Stimulated activated CD8-positive, alpha-beta memory T cell treated with anti-CD3 and anti-CD28 coated beads, Interleukin-7, amount 100 ng/mL, for 24 hours (primary cell): ENCODE data around the gene OR2AJ1.
A peak's percentile ranks its signal among the peaks of the same experiment; 100 is the strongest.

Experiments used
- DNase-seq: peaks from one replicate; pipeline ENCODE4 v3.0.0-alpha.2; 2020; ENCODE audit warnings: low read depth

The OR2AJ1 gene, protein sequence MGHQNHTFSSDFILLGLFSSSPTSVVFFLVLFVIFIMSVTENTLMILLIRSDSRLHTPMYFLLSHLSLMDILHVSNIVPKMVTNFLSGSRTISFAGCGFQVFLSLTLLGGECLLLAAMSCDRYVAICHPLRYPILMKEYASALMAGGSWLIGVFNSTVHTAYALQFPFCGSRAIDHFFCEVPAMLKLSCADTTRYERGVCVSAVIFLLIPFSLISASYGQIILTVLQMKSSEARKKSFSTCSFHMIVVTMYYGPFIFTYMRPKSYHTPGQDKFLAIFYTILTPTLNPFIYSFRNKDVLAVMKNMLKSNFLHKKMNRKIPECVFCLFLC

DNA sequence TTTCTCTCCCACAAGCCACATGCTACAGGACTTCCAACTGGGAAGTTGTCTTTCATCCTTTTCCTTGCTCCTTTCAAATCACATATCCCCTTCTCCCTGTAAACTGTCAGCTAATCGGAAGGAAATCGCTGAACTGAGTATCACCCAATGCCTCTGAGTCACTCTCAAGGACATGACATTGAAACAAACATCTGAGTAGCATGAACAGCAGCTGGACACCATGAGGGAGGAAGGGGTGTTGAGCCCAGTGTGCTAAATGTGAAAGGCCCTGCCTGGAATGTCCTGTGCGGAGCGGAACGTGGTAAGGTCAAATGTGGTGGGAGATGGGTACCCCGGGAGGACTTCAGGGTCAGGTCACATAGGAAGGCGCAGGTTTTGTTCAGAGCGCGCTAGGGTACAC is at the start of gene OR2AJ1:
Gene OR2AJ1 (plus strand): TSS at position 22 of the 400 bp plus-strand sequence. CDS start 8,880 bp downstream, outside the sequence.
- no peak for DNase-seq

DNA sequence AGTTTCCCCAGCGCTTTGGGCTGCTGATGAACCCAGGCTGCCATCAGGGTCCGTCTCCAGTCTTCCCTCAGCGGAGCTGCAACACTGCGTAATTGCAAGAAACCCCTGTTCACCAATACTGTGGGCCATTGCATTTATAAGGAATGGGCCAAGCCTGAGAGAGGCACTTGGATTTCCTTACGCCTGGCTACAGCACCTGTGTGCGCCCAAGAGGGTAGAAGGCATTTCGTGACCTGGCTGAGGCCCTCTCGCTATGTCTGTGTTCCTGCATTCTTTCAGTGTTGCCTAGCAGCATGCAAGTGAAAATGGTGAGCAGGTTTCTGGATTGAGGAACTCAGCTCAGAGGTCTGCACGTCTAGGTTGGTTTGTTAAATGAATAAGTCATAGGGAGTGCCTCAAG is 41.3 kb upstream of the OR2AJ1 start:
- DNase-seq, result no peak

DNA sequence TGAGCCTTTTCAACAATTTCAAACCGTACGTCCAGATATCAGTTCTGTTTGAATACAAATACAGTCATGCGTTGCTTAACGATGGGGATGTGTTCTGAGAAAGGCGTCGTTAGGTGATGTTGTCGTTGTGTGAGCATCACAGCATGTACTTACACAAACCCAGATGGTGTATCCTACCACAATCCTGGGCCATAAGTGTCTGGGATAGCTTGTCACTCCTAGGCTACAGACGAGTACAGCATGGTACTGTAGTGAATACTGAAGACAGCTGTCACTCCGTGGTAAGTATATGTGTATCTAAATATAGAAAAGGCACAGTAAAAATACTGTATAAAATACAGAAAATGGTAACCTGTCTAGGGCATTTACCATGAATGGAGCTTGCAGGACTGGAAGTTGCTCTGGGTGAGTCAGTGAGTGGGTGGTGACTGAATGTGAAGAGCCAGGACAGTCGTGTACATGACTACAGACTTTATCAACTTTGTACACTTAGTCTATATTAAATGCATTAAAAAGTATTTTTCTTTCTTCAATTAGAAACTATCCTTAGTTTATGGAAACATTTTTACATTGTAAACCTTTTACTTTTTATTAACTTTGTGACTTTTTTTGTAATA is 39.8 kb upstream of the OR2AJ1 start:
- DNase-seq, result no peak

DNA sequence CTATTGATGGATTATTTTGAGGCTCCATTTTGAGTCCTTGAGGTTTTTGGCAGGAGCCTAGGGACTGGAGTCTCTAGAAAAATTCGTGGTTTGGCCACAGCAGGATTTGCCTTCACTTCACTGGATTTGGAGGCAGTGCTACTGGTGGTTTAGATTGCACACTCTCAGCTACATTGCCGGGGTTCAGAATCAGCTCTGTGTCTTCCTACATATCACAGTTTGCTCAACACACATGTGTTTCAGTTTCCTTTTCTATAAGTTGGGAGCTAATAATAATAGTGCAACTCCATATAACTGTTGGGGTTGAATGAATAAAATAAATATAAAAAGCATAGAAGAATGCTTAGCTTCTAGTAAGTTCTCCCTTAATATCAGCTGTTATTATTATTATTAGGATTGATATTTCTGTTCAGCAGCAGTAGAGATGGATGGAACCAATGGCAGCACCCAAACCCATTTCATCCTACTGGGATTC is 29.5 kb upstream of the OR2AJ1 start, which contains the start of gene OR2W3:
Gene OR2W3 (plus strand): TSS at position 425 of the 475 bp plus-strand sequence. CDS start 0 bp downstream, at position 425.
- no peak for DNase-seq

DNA sequence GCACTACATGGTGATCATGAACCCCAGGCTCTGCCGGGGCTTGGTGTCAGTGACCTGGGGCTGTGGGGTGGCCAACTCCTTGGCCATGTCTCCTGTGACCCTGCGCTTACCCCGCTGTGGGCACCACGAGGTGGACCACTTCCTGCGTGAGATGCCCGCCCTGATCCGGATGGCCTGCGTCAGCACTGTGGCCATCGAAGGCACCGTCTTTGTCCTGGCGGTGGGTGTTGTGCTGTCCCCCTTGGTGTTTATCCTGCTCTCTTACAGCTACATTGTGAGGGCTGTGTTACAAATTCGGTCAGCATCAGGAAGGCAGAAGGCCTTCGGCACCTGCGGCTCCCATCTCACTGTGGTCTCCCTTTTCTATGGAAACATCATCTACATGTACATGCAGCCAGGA is 28.7 kb upstream of the OR2AJ1 start:
- DNase-seq, result no peak

DNA sequence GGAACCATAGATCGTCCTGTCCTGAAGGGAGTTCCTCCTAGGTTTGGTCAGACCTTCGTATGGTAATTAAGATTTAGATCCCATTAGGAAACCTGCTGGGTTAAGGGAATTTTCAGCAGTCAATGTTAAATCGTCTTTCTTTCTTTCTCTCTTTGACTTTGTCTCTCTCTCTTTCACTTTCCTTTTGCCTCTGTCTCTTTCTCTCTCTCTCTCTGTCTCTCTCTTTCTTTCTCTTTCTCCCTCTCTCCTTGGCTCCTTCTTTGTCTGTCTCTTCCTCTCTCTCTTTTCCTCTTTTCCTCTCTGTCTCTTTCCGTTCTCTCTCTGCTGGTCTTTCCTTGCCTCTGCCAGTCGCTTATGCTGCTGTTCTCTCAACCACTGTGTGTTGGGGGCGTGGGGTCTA is 20.6 kb upstream of the OR2AJ1 start:
- no peak for DNase-seq

DNA sequence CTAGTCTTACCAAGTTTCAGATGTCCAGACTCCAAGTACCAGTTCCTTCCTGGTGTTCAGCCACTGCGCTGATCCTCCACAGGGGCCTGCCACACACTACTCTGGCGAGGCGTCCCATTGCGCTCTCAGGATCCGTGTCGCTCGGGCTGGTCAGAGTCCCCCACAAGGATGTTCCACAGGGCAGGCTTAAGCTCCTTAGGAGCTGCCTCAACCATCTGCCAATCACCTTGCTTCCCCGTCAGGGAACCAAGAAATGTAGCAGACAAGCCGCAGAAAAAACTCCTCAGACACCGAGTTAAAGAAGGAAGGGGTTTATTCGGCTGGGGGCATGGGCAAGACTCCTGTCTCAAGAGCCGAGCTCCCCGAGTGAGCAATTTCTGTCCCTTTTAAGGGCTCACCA is 19.5 kb upstream of the OR2AJ1 start:
- DNase-seq, result no peak

DNA sequence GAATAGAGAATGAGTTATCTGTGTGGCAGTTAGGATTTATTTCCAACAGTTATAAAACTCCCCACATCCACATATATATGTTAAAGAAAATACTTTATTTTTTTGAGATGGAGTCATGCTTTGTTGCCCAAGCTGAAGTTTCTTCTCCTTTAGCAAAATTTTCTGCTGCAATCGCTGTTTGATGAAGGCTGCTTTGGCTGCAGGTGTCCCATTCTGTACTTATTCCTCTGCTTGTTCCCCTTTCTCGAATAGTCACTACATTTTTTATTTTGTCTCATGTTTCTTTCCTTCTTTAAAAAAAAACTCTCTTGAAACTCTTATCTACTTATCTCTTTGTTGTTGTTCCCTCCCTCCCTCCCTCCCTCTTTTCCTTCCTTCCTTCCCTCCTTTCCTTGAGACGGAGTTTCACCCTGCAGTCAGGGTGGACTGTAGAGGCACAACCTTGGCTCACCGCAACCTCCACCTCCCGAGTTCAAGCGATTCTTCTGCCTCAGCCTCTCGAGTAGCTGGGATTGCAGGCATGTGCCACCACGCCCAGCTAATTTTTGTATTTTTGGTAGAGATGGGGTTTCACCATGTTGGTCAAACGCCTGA is 18.7 kb upstream of the OR2AJ1 start:
- DNase-seq, result no peak

DNA sequence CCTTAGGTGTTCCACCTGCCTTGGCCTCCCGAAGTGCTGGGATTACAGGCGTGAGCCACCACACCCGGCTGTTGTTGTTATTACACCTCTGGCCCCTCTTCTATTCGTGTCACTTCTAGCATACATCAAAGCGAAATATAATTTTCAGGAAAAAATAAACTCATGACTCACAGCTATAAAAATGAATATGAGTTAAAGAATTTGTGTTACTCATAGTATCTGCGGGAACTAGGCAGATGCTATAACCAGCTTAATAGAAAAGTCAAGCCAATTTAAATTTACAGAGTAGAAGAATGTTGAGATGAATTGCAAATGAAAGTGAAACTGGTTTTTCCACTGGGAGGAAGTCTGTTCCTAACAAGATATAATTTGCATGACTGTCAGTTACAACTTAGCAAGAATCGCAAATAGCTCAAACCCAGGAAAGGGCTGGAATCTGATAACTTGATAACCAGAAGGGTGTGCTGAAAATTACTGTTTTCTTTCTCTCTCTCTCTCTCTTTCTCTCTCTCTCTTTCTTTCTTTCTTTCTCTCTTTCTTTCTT is 18.1 kb upstream of the OR2AJ1 start:
- no peak for DNase-seq

DNA sequence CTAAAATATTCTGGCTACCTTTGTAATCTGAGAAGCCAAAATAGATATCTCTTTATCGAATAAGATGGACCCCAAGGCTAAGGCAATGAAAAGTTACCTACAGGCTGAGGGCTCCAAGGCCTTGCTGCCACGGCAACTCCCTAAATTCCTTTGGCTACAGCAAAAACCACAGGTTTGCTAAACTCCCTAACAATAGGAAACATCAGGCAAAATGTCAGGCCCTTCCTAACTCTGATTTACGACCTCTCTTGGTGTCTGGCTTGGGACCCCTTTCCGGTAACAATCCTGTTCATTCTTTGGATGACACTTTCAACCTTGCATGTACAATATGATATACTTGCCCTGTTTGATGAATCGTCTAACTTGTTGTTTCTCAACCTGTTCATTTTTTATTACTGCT is 15.9 kb upstream of the OR2AJ1 start:
- DNase-seq, result no peak

DNA sequence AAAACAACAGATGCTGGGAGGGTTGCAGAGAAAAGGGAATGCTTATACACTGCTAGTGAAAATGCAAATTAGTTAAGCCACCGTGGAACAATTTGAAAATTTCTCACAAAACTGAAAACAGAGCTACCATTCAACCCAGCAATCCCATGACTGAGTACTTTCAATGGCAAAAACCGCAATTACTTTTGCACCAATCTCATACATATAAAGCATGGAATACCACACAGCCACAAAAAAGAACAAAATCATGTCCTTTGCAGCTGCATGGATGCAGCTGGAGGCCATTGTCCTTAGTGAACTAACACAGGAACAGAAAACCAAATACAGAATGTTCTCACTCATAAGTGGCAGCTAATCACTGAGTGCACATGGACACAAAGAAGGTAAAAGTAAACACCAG is 10.9 kb upstream of the OR2AJ1 start:
- no peak for DNase-seq

DNA sequence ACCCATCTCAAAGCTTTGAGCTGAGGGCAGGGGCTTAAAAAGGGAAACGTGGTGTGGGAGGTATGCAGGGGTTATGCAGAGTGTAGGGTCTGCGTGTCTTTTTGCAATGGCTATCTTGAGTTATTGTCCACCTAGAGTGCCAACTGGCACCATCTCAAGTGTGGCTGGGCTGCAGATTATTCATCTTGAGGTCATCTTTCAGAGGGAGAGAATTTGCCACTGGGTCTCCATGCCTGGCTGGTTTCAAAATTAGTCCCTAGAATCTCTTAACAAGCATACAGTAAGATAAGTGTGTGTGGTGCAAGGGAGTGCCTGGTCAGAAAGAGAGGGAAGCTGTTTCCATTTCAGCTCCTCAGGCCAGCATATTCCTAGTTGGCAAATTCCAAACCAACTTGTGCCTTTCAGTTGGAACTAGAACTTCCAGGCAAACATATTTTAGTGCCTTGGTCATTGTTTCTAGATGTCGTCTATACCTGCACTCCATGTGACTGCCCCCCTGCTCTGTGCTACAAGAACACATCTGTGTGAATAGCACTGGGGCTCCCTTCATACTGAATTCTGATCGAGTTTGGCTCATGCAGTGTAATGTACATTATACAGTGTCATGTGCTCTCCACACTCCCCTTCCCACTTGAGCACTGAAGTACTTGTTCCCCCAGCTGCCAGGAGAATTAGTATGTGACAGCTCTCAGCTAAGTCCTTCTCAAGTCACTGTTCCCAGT is 9.6 kb upstream of the OR2AJ1 start:
- DNase-seq, result no peak

DNA sequence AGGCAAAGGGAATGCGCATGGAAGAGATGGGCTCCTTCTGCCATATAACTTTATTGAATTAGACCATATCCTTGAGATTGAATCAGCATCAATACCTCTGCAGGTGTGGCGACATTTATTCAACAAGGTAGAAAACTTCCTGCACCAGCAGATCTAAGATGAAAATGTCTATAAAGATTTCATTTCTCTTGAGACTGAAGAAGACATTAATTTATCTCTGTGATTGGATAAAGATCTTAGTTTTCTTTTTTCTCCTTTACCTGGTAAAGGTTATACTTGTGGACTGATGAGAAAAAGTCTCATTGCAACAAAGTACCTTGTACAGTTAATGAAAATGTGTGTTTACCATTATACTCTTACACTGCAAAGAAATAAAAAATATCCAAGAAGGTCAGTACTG is 4.7 kb upstream of the OR2AJ1 start, which contains the start of gene OR2T8:
Gene OR2T8 (plus strand): TSS at position 301 of the 400 bp plus-strand sequence. CDS start 766 bp downstream, outside the sequence.
- no peak for DNase-seq

DNA sequence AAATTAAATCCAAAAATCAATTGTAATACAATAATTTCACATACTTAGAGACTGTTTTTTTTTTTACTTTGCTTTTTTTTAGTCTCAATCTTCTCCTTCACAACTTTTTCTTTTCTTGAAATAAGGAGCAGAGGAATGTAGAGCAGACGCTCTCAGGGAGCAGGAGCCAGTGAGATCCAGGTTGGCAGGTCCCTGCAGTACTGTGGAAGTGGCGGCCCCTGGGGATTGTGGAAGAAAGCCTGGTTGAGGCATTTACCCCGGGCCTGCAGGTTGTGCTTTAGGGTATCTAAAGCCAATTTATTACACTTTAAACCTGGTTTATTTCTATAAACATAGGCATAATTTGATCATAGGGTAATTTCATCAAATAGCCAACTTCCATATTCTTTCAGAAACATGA is 748 bp upstream of the OR2AJ1 start:
- DNase-seq, result no peak

DNA sequence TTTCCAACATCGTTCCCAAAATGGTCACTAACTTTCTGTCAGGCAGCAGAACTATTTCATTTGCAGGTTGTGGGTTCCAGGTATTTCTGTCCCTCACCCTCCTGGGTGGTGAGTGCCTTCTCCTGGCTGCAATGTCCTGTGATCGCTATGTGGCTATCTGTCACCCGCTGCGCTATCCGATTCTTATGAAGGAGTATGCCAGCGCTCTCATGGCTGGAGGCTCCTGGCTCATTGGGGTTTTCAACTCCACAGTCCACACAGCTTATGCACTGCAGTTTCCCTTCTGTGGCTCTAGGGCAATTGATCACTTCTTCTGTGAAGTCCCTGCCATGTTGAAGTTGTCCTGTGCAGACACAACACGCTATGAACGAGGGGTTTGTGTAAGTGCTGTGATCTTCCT is 9.3 kb downstream of the OR2AJ1 start:
- DNase-seq, result no peak

DNA sequence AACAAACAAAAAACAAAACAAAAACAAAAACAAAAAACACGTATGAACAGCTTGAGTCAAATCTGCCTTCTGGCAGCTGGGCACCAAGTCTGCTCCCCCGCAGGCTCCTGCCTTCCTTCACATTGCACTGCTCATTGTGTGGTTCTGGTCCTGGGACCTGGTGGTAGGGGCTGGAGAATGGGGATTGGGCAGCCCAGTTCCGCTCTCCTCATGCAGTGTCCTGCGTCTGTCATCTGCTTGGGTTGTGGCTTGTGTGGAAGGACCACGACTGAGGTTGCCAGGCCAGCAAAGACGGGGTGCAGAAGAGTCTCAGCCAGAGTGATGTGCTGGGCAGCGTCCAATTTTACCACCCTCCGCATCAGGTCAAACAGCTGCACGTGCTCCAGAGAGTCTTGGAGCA is 11.1 kb downstream of the OR2AJ1 start:
- no peak for DNase-seq

DNA sequence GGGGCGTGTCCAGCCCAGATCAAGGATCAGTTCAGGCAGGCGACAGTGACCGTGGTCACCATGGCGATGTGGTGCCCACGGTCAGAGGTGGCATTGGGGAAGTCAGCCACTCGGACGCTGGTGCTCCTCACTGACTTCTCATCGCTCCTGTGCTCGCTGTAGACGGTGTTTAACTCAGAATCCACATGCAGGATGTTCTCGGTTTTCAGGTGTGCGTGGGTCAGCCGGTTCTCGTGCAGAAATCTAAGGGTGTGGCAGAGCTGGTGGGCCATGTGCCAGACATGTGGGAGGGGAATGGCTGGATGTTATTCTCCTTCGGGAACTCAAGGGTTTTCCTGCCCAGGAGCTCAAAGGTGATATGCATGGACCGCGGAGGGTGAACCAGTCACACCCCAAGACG is 11.7 kb downstream of the OR2AJ1 start:
- no peak for DNase-seq

DNA sequence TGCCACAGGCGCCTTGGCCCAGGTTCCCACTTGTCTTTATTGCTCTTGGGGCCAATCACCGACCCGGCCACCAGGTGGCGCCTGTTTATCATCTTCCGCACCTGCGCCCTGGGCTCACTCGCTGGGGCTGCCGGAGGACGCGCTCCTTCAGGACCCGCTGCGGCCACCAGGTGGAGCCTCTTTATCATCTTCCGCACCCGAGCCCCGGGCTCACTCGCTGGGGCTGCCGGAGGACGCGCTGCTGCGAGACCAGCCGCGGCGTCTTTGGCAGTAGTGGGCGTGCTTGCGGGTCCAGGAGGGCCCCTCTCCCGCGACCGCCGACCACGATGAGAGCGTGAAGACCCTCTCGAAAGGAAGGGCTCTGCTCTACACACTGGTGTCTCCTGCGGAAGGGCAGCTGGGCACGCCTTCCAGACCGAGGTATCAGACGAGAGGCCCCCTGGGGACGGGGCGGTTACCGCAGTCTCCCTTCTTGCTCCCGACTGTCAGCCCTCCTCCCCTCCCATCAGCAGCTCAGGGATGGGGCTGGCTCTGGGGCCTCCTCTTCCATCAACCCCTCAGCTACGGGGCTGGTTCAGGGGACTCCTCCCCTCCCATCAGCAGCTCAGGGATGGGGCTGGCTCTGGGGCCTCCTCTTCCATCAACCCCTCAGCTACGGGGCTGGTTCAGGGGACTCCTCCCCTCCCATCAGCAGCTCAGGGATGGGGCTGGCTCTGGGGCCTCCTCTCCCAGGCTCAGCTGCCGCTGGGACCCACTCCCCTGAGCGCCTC is 12.5 kb downstream of the OR2AJ1 start:
- DNase-seq, result peak; percentile 82

DNA sequence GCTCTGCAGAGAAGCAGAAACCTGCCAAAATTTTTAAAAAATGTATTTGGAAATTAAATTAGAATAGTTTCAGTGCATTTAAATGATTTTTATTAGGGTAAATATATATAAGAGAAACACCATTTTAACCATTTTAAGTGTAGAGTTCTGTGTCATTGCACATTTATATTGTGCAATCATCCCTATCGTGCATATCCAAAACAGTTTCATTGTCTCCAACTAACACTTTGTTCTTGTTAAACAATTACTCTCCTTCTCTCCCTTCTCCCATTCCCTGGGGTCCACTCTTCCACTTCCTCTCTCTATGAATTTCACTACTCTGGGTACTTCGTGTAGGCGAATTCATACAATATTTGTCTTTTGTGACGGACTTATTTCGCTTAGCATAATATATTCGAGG is 17.9 kb downstream of the OR2AJ1 start:
- DNase-seq, result no peak

DNA sequence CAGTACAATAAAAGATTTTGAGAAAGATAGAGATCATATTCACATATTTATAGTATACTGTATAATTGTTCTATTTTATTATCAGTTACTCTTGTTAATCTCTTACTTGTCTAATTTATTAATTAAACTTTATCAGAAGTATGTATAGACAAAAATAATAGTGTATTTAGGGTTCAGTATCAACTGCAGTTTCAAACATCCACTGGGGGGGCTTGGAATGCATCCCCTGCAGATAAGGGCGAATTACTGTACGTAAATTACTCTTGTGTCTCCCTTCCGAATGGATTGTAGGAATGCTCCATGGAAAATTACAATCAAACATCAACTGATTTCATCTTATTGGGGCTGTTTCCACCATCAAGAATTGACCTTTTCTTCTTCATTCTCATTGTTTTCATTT is 23.9 kb downstream of the OR2AJ1 start, which contains the start of gene OR2L8:
Gene OR2L8 (plus strand): TSS at position 301 of the 400 bp plus-strand sequence. CDS start 0 bp downstream, at position 301.
- no peak for DNase-seq

DNA sequence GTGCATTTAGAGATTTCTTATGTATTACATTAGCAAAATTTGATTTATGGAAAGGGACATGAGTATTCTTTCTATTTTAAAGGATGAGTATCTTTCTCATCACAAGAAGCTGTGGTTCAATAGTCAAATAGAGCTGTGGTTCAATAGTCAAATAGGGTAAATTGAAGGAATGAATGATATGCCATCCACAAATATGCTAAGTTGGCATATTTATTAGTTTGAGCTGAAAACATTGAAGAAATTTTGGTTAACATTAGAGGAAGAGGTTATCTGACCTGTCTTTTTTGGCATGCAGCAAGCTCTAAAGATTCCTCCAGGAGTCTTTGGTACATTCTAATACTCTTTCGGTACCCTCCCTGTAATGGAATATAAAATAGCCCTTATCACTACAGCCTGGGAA is 28.7 kb downstream of the OR2AJ1 start:
- DNase-seq, result no peak
